Nephron (organoid): ENCODE results near the gene NKD2.

ENCODE experiments used
- H3K27ac Mint-ChIP-seq, 3 experiments: 2 replicates each; pipeline ENCODE4 v1.8.0; 2020; ENCODE audit warnings: mixed read lengths in 3 of 3, mild to moderate bottlenecking in 2 of 3, moderate library complexity in 1 of 3
- H3K27me3 Mint-ChIP-seq: 2 replicates; pipeline ENCODE4 v1.8.0; 2021; ENCODE audit warnings: low read depth, mild to moderate bottlenecking, moderate library complexity, mixed read lengths
- H3K36me3 Mint-ChIP-seq: 2 replicates; pipeline ENCODE4 v1.8.0; 2020; ENCODE audit warnings: low read depth, mixed read lengths
- H3K4me1 Mint-ChIP-seq: 2 replicates; pipeline ENCODE4 v1.8.0; 2020; ENCODE audit warnings: mixed read lengths
- H3K4me3 Mint-ChIP-seq, 3 experiments: 2 replicates each; pipeline ENCODE4 v1.8.0; 2020; ENCODE audit warnings: mild to moderate bottlenecking in 3 of 3, mixed read lengths in 3 of 3, moderate library complexity in 2 of 3
- H3K9me3 Mint-ChIP-seq: 2 replicates; pipeline ENCODE4 v1.8.0; 2020; ENCODE audit warnings: mixed read lengths
- CTCF ChIP-seq, 3 experiments: fragments of 200-600 bp; sonication (generic); IDR thresholded peaks; one replicate each; pipeline ENCODE4 v1.5.0; 2021; ENCODE audit warnings: antibody characterized with exemption in 3 of 3; ENCODE audit not compliant: unreplicated experiment in 3 of 3

The NKD2 gene

DNA sequence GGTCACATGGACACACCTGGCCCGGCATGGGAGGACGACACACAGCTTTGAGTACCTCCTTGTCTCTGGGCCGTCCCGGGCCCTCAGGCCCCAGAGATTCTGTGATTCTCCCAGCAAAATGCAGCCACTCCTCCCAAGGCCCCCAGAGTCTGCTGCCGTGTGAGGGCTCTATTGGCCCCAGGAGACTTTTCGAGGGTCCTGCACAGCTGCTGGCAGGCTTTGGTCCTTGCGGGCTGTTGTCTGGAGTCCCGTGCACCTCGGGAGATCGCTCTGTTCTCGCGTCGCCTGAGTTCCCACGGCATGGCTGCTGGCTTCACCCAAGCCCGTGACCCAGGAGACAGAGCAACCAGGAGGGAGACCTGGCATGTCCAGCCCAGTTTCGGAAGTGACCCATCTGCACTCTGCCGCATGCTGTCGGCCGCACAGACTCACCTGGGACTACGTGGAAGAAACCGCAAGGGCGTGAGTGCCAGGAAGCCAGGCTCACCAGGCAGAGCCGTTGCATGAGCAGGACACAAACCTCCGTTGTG is 46.8 kb upstream of the NKD2 start:
- Mint-ChIP-seq H3K4me1 (peaks cover 46% of the 10 kb centered on the region), H3K36me3 (no peaks in the 10 kb centered on the region), H3K27me3 (peaks cover 12% of the 10 kb centered on the region), H3K27ac (no peak overlapping the region), H3K4me3 (no peak overlapping the region), H3K9me3 (peaks cover 3% of the 10 kb centered on the region)
- TF ChIP-seq CTCF (IDR thresholded peaks at IDR 0.05; ENCODE audit: unreplicated experiment in 3 of 3) = no peak

DNA sequence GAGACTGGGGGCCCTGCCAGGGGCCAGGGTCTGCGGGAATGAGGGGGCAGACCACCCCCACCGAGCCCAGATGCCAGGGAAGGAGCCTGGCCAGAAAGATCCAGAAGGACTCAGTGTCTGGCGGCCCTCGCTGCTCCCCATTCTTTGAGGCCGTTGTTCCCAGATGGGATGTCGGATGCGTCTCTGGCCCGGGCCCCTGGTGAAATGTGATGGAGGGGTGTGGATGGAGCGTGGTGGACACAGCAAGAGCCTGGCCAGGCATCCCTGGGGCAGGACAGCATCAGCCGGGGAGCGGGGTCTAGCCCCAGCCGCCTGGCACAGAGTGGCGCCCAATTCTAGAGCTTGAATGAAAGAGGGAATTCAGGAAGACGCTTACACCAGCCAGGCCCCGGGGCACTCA is 46.2 kb upstream of the NKD2 start:
- peaks cover 3% of the 10 kb centered on the region for H3K9me3 Mint-ChIP-seq
- no peak overlapping the region for H3K4me3 Mint-ChIP-seq
- H3K4me1 Mint-ChIP-seq = peaks cover 40% of the 10 kb centered on the region
- TF ChIP-seq CTCF (IDR thresholded peaks at IDR 0.05; ENCODE audit: unreplicated experiment in 3 of 3) = no peak
- peaks cover 10% of the 10 kb centered on the region for H3K27me3 Mint-ChIP-seq
- no peak overlapping the region for H3K27ac Mint-ChIP-seq
- no peaks in the 10 kb centered on the region for H3K36me3 Mint-ChIP-seq

GRCh38 chr5:962801-963200 is 45.8 kb upstream of the NKD2 start:
- H3K36me3 Mint-ChIP-seq = no peaks in the 10 kb centered on the region
- no peak for TF ChIP-seq CTCF (IDR thresholded peaks at IDR 0.05; ENCODE audit: unreplicated experiment in 3 of 3)

GRCh38 chr5:963310-963672 is 45.3 kb upstream of the NKD2 start:
- Mint-ChIP-seq H3K36me3 (no peaks in the 10 kb centered on the region), H3K4me3 (peak overlapping the region in 1 of 3 experiments; percentile 21), H3K9me3 (peaks cover 3% of the 10 kb centered on the region), H3K27me3 (peaks cover 10% of the 10 kb centered on the region), H3K4me1 (peaks cover 37% of the 10 kb centered on the region), H3K27ac (peak overlapping the region; percentile 81 to 96 (median 91))
- TF ChIP-seq CTCF (IDR thresholded peaks at IDR 0.05; ENCODE audit: unreplicated experiment in 3 of 3) = no peak

More at GRCh38 chr5:962801-963200, 45.8 kb upstream of the NKD2 start:
- Mint-ChIP-seq H3K9me3 (peaks cover 3% of the 10 kb centered on the region), H3K27me3 (peaks cover 10% of the 10 kb centered on the region), H3K27ac (peak overlapping the region in 1 of 3 experiments; percentile 91), H3K4me3 (no peak overlapping the region), H3K4me1 (peaks cover 36% of the 10 kb centered on the region)

GRCh38 chr5:963673-964531 is 44.7 kb upstream of the NKD2 start:
- Mint-ChIP-seq H3K27ac (peak overlapping the region; percentile 81 to 96 (median 91)), H3K36me3 (no peaks in the 10 kb centered on the region), H3K4me1 (peaks cover 43% of the 10 kb centered on the region), H3K9me3 (peaks cover 3% of the 10 kb centered on the region), H3K4me3 (peak overlapping the region; percentile 39 to 48 (median 39)), H3K27me3 (peaks cover 10% of the 10 kb centered on the region)
- TF ChIP-seq CTCF (IDR thresholded peaks at IDR 0.05; ENCODE audit: unreplicated experiment in 3 of 3) = no peak
